Thyroid gland (tissue), 4 donors: ENCODE results near the gene NACAD. TPM values are rescaled to one million over a fixed set of nuclear protein-coding genes. Genes with fewer than 3 reads are reported as not detected.

Experiments
- DNase-seq, 2 donors: peaks; one replicate each; pipeline ENCODE4 v3.0.0-alpha.2; 2019
- H3K27ac ChIP-seq, 3 donors: fragments of 200-600 bp; sonication (generic); 1 replicate in 2 of 3; 2 replicates in 1 of 3; pipeline ENCODE4 v1.5.1; 2016 to 2019; ENCODE audit warnings: mild to moderate bottlenecking in 1 of 3, moderate library complexity in 1 of 3
- H3K27me3 ChIP-seq: fragments of 200-600 bp; sonication (generic); one replicate; pipeline ENCODE4 v1.5.1; 2019
- H3K36me3 ChIP-seq, 2 donors: fragments of 200-600 bp; sonication (generic); one replicate each; pipeline ENCODE4 v1.5.1; 2016 to 2019
- H3K4me1 ChIP-seq, 2 donors: fragments of 200-600 bp; sonication (generic); one replicate each; pipeline ENCODE4 v1.5.1; 2017 to 2019
- H3K4me3 ChIP-seq, 3 donors: fragments of 200-600 bp; sonication (generic); replicated peaks in 1 of 3; 1 replicate in 2 of 3; 2 replicates in 1 of 3; pipeline ENCODE4 v1.5.1; 2016; ENCODE audit warnings: mild to moderate bottlenecking in 1 of 3
- H3K9me3 ChIP-seq: fragments of 200-600 bp; sonication (generic); one replicate; pipeline ENCODE4 v1.5.1; 2017
- CTCF ChIP-seq, 6 experiments: fragments of 200-600 bp in 3 of 6; fragments of 450-650 bp in 3 of 6; sonication (generic) in 3 of 6; IDR thresholded peaks; one replicate each; pipeline ENCODE4 v1.5.1; 2016 to 2019; ENCODE audit warnings: antibody characterized with exemption in 6 of 6, mild to moderate bottlenecking in 2 of 6, inconsistent platforms in 1 of 6, moderate library complexity in 1 of 6
- POLR2A ChIP-seq, 2 donors: fragments of 450-650 bp; IDR thresholded peaks; one replicate each; pipeline ENCODE4 v1.6.1; 2017; ENCODE audit warnings: antibody characterized with exemption in 2 of 2, mild to moderate bottlenecking in 2 of 2, moderate library complexity in 1 of 2
- WGBS, 2 donors: methylation state at CpG; one replicate each; pipeline ENCODE4 v1.1.5; 2017; 5-methylcytosine and 5-hydroxymethylcytosine counted together
- intact Hi-C: fragments of 100-400 bp; cut with DNase I; formaldehyde crosslinking; loops from one replicate; pipeline ENCODE4 v1.15.1; 2023
- total RNA-seq, 4 donors: library from RNA; depleted of rRNA; stranded (reverse); fragments of >200 nt; gene quantifications; one replicate each; pipeline ENCODE4 v1.2.3, GENCODE V29; 2016

NACAD gene
- total RNA-seq, 4 donors from 2014 or later = 0.54 to 2.3 (median 0.88) TPM

- 82% methylated on average over 12 of the region's 18 CpGs; no CpG with 5 or more reads in 1 of the 2 donors for WGBS, 2 donors
- DNase-seq = no peak
- Histone ChIP-seq H3K36me3 (peaks cover 0 to 2% of the 10 kb centered on the region in 2 donors), H3K27me3 (no peaks in the 10 kb centered on the region), H3K9me3 (no peaks in the 10 kb centered on the region), H3K4me3 (no peak overlapping the region), H3K4me1 (no peaks in the 10 kb centered on the region), H3K27ac (no peak overlapping the region)
- TF ChIP-seq CTCF (IDR thresholded peaks at IDR 0.05) (no peak), POLR2A (IDR thresholded peaks at IDR 0.05) (no peak)
- intact Hi-C loops = no loop called here
These were observed 6.5 kb downstream of the NACAD start for GRCh38 chr7:45082031-45082830.

- no peak overlapping the region for H3K27ac ChIP-seq
These were observed 7.1 kb downstream of the NACAD start for GRCh38 chr7:45081670-45081974.

GRCh38 chr7:45080958-45081669 lies 7.7 kb downstream of the NACAD start:
- 87 to 93% methylated on average over 11 to 13 of the region's 14 CpGs for WGBS, 2 donors
- no peak overlapping the region for H3K4me3 ChIP-seq
- TF ChIP-seq POLR2A (IDR thresholded peaks at IDR 0.05) = no peak
- no peak for TF ChIP-seq CTCF (IDR thresholded peaks at IDR 0.05)
- peaks cover 9 to 12% of the 10 kb centered on the region in 2 donors for H3K36me3 ChIP-seq
- no peaks in the 10 kb centered on the region for H3K9me3 ChIP-seq
- no peaks in the 10 kb centered on the region for H3K27me3 ChIP-seq
- H3K4me1 ChIP-seq = no peaks in the 10 kb centered on the region
- intact Hi-C loops = no loop called here
- no peak for DNase-seq
- H3K27ac ChIP-seq = no peak overlapping the region

More at GRCh38 chr7:45081670-45081974, 7.1 kb downstream of the NACAD start:
- no peak for TF ChIP-seq CTCF (IDR thresholded peaks at IDR 0.05)
- no peak for TF ChIP-seq POLR2A (IDR thresholded peaks at IDR 0.05)
- 80 to 90% methylated on average over 1 to 9 of the region's 9 CpGs for WGBS, 2 donors
- H3K9me3 ChIP-seq = no peaks in the 10 kb centered on the region
- no peak overlapping the region for H3K4me3 ChIP-seq
- intact Hi-C loops = no loop called here
- peaks cover 4 to 7% of the 10 kb centered on the region in 2 donors for H3K36me3 ChIP-seq
- no peak for DNase-seq
- no peaks in the 10 kb centered on the region for H3K27me3 ChIP-seq
- no peaks in the 10 kb centered on the region for H3K4me1 ChIP-seq

GRCh38 chr7:45080265-45080957 lies 8.4 kb downstream of the NACAD start:
- WGBS, 2 donors = 90 to 91% methylated on average over 11 to 17 of the region's 17 CpGs
- Histone ChIP-seq H3K9me3 (no peaks in the 10 kb centered on the region), H3K4me1 (no peaks in the 10 kb centered on the region), H3K27me3 (no peaks in the 10 kb centered on the region), H3K36me3 (peaks cover 16 to 19% of the 10 kb centered on the region in 2 donors), H3K4me3 (no peak overlapping the region), H3K27ac (no peak overlapping the region)
- TF ChIP-seq POLR2A (IDR thresholded peaks at IDR 0.05) (no peak), CTCF (IDR thresholded peaks at IDR 0.05) (no peak)
- no peak for DNase-seq
- intact Hi-C loops = no loop called here
